Measurements from ENCODE around the gene PHGDH. TPM values are rescaled to one million over a fixed set of nuclear protein-coding genes. Genes with fewer than 3 reads are reported as not detected.

Gene PHGDH
- total RNA-seq, 1 donor from 2014 or later, result 146 TPM

- no peak for TF ChIP-seq CTCF (conservative IDR thresholded peaks at IDR 0.05; ENCODE audit: low read depth, low read length)
- H3K4me3 ChIP-seq (ENCODE audit: low read depth, low read length), result no peak overlapping the region
- no peak for DNase-seq (ENCODE audit: low read depth)
Measured at GRCh38 chr1:119720866-119721440, 9.2 kb downstream of the PHGDH start.

DNA sequence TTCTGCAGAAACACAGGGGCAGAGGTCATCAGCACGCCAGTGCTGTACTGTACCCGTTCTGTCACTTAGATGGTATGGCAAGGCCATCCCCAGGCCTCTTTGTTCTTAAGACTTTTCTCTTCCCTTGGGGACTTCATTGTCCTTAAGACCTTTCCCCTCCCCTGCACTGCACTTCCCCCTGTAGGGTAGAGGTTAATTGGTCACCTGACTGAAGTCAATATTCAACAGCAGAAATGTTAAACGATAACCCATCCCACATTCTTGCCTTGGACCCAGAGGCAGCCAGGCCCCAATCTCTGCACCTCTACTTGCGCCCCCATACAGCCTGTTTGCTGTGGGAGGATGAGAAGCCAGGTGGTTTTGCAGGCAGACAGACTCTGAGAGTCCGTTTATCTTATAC is 10.2 kb downstream of the PHGDH start:
- no peak for TF ChIP-seq CTCF (conservative IDR thresholded peaks at IDR 0.05; ENCODE audit: low read depth, low read length)
- no peak overlapping the region for H3K4me3 ChIP-seq (ENCODE audit: low read depth, low read length)
- no peak for DNase-seq (ENCODE audit: low read depth)

GRCh38 chr1:119724611-119725218 is 13.0 kb downstream of the PHGDH start:
- no peak overlapping the region for H3K4me3 ChIP-seq (ENCODE audit: low read depth, low read length)
- DNase-seq (ENCODE audit: low read depth), result no peak
- no peak for TF ChIP-seq CTCF (conservative IDR thresholded peaks at IDR 0.05; ENCODE audit: low read depth, low read length)

DNA sequence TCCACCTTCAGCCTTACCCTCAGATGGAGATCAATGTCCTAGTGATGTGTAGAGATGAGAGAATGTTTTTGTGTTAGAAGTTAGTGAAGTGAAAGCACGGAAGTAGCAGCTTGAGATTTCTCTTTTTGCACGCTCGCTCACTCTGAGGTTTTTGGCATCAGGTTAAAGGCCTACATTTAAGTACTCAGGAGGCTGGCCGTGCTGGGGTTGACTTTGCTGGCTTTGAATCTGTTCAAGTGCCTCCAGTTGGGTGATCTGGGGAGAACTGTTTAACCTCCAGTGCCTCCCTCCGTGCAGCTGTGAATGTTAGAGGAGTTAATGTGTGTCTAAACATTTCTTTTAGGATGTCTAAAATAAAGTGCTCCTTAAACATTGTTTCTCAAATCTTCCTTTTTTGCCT is 13.9 kb downstream of the PHGDH start:
- TF ChIP-seq CTCF (conservative IDR thresholded peaks at IDR 0.05; ENCODE audit: low read depth, low read length), result no peak
- no peak for DNase-seq (ENCODE audit: low read depth)
- no peak overlapping the region for H3K4me3 ChIP-seq (ENCODE audit: low read depth, low read length)

- no peak for TF ChIP-seq CTCF (conservative IDR thresholded peaks at IDR 0.05; ENCODE audit: low read depth, low read length)
- no peak for DNase-seq (ENCODE audit: low read depth)
Measured at GRCh38 chr1:119727991-119728390, 16.3 kb downstream of the PHGDH start.

GRCh38 chr1:119729044-119729443 is 17.3 kb downstream of the PHGDH start:
- TF ChIP-seq CTCF (conservative IDR thresholded peaks at IDR 0.05; ENCODE audit: low read depth, low read length), result no peak
- no peak for DNase-seq (ENCODE audit: low read depth)
- H3K4me3 ChIP-seq (ENCODE audit: low read depth, low read length), result no peak overlapping the region

More at GRCh38 chr1:119727991-119728390, 16.3 kb downstream of the PHGDH start:
- no peak overlapping the region for H3K4me3 ChIP-seq (ENCODE audit: low read depth, low read length)

GRCh38 chr1:119731060-119731459 is 19.3 kb downstream of the PHGDH start:
- DNase-seq (ENCODE audit: low read depth), result no peak
- no peak for TF ChIP-seq CTCF (conservative IDR thresholded peaks at IDR 0.05; ENCODE audit: low read depth, low read length)
- H3K4me3 ChIP-seq (ENCODE audit: low read depth, low read length), result no peak overlapping the region
